H1 (cell line): Measurements from ENCODE around the gene BTNL3. TPM values are rescaled to one million over a fixed set of nuclear protein-coding genes. Genes with fewer than 3 reads are reported as not detected.

Source experiments
- SIN3A ChIP-seq, 2 experiments: IDR thresholded peaks in 1 of 2; conservative IDR thresholded peaks in 1 of 2; 2 replicates each; pipeline ENCODE4 v1.6.1; 2011 to 2012; ENCODE audit warnings: low read length in 2 of 2, improper control_type of control experiment in 1 of 2, low read depth in 1 of 2, mild to moderate bottlenecking in 1 of 2
- polyA plus RNA-seq, 7 experiments: library from polyadenylated mRNA; depleted of rRNA in 3 of 7; stranded (reverse) in 5 of 7; unstranded in 2 of 7; fragments of >200 nt in 5 of 7; fragments of 200-250 nt in 2 of 7; gene quantifications; 1 replicate in 5 of 7; 2 replicates in 1 of 7; 4 replicates in 1 of 7; pipeline versions ENCODE4 v1.2.1 to v1.2.3, GENCODE V29; 2011 to 2013; ENCODE audit warnings: missing spikeins in 2 of 7, mixed read lengths in 2 of 7
- total RNA-seq: library from RNA; stranded (reverse); fragmentation: NEBNext Ultra II Directional; extraction: Animal tissue kit (Norgen Biotek cat#: 25700); gene quantifications from 2 replicates; pipeline ENCODE4 v1.2.1, GENCODE V29; 2021

BTNL3 gene
- total and polyA plus RNA-seq, 2 of the 8 experiments (the other 6 are each of a cell fraction or from before 2014, with no cell fraction given): not detected

DNA sequence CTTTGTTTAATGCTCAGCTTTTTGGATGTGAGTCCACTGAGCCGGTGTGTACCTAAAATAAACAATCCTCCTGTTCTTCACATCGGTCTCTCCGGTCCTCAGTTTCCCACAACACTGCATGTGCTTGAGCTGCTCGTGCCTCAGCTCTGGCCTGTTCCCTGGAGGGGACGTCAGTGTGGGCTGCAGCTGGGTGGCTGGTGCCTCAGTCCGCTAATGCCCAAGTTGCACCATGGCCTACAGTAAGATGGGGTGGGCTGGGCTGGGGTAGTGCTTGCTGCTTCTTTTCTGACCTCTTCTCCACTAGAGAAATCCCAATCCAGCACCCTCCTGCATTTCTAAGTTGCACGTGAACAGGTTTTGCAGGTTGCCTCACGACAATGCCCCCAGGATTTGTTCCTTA, 50.8 kb downstream of the BTNL3 start (continued):
- no peak for TF ChIP-seq SIN3A (conservative IDR thresholded peaks at IDR 0.05 in 1 of 2, IDR thresholded peaks at IDR 0.05 in 1 of 2; ENCODE audit: low read depth in 1 of 2, low read length in 2 of 2)
